Measurements from ENCODE around the gene FA2H. TPM values are rescaled to one million over a fixed set of nuclear protein-coding genes. Genes with fewer than 3 reads are reported as not detected.

The FA2H gene
- total RNA-seq, 4 donors from 2014 or later, result not detected

DNA sequence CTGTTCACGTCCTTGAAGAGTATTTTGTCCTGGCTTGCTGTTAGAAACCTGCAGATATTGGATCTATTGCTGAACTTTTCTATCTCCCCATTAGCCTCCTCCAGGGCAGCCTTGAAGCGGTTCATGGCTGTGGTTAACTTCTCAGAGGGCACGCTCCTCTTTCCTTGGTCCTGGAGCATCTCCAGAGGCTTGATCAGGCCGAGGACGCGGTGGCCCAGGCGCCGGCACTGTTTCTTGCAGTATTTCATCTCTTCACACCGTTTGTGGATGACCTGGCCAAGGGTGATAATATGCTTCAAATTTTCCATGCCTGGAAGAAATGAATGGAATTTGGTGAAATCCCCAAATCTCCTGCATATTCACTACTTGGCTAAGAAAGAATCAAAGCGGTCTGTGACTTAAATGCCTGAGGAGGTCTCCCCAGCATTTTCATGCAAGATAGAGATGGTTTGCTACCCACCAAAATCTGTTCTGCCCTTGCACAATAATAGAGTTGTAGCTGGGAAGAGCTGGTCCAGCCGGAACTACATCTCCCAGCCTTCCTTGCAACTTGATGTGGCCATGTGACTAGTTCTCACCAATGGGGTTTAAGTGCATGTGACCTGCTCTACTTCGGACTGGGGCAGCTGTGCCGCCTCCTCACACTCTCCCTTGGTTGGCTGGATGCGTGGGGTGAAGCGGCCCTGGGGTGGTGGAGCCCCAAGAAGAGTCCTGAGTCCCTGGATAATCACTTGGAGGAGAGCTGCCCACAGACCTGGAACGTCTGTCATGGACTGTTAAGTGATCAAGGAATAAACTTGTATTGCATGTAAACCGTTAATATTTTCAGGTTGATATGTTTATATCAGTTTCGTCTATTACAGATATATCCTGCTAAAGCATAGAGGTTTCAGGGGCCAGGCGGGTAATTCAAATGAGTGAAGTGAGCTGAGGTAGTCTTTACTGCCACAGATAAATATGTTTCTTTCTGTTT lies 78.9 kb downstream of the FA2H start:
- Histone ChIP-seq H3K4me3 (peak overlapping the region; percentile 34 to 36), H3K9me3 (no peaks in the 10 kb centered on the region), H3K27ac (peak overlapping the region; percentile 27 to 70), H3K4me1 (no peaks in the 10 kb centered on the region), H3K27me3 (no peaks in the 10 kb centered on the region), H3K36me3 (no peaks in the 10 kb centered on the region)
- TF ChIP-seq POLR2A (IDR thresholded peaks at IDR 0.05) (peak in 1 of 2 donors; percentile 49), CTCF (IDR thresholded peaks at IDR 0.05) (no peak)
- peak; percentile 76 to 87 for DNase-seq
- intact Hi-C loops (cut with DNase I; ENCODE audit: low total_unique reads), result no loop called here

GRCh38 chr16:74691093-74691855 lies 83.3 kb downstream of the FA2H start:
- intact Hi-C loops (cut with DNase I; ENCODE audit: low total_unique reads), result no loop called here
- no peak for DNase-seq
- H3K36me3 ChIP-seq, result no peaks in the 10 kb centered on the region

DNA sequence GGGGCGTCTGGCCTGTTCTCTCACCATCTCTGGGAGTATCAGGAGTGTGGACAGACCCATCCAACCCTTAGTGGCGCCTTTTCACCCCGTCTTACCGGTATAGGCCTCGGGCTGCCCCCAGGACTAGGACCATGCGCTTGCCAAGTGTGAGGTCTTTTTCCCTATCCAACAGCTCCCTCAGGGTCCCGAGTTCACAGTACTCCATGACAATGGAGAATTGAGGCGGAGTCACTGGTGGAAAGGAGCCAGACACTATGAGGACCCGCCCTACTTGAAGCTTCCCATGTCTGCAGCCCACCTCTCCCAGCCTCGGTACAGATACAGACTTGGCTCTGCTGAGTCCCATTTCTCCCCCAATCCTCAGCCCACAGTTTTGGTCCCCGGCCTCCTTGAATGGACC lies 92.1 kb downstream of the FA2H start:
- H3K27me3 ChIP-seq, result no peaks in the 10 kb centered on the region
- intact Hi-C loops (cut with DNase I; ENCODE audit: low total_unique reads), result no loop called here
- no peak for TF ChIP-seq POLR2A (IDR thresholded peaks at IDR 0.05)
- no peak for TF ChIP-seq CTCF (IDR thresholded peaks at IDR 0.05)
- no peaks in the 10 kb centered on the region for H3K36me3 ChIP-seq
- H3K4me3 ChIP-seq, result no peak overlapping the region
- DNase-seq, result no peak
- H3K9me3 ChIP-seq, result no peaks in the 10 kb centered on the region
- no peaks in the 10 kb centered on the region for H3K4me1 ChIP-seq
- H3K27ac ChIP-seq, result no peak overlapping the region

More at GRCh38 chr16:74691093-74691855, 83.3 kb downstream of the FA2H start:
- Histone ChIP-seq H3K4me3 (no peak overlapping the region), H3K27me3 (no peaks in the 10 kb centered on the region), H3K4me1 (no peaks in the 10 kb centered on the region), H3K9me3 (no peaks in the 10 kb centered on the region), H3K27ac (no peak overlapping the region)
- TF ChIP-seq CTCF (IDR thresholded peaks at IDR 0.05) (no peak), POLR2A (IDR thresholded peaks at IDR 0.05) (no peak)

GRCh38 chr16:74680681-74681080 lies 93.9 kb downstream of the FA2H start:
- TF ChIP-seq CTCF (IDR thresholded peaks at IDR 0.05) (no peak), POLR2A (IDR thresholded peaks at IDR 0.05) (no peak)
- Histone ChIP-seq H3K36me3 (no peaks in the 10 kb centered on the region), H3K4me3 (no peak overlapping the region), H3K4me1 (no peaks in the 10 kb centered on the region), H3K27me3 (no peaks in the 10 kb centered on the region), H3K27ac (no peak overlapping the region), H3K9me3 (no peaks in the 10 kb centered on the region)
- intact Hi-C loops (cut with DNase I; ENCODE audit: low total_unique reads), result no loop called here
- DNase-seq, result no peak

GRCh38 chr16:74679983-74680382 lies 94.6 kb downstream of the FA2H start:
- H3K27me3 ChIP-seq, result no peaks in the 10 kb centered on the region
- no peaks in the 10 kb centered on the region for H3K9me3 ChIP-seq
- H3K4me1 ChIP-seq, result no peaks in the 10 kb centered on the region
- H3K4me3 ChIP-seq, result no peak overlapping the region
- H3K27ac ChIP-seq, result no peak overlapping the region
- intact Hi-C loops (cut with DNase I; ENCODE audit: low total_unique reads), result no loop called here
- no peak for DNase-seq
- no peak for TF ChIP-seq POLR2A (IDR thresholded peaks at IDR 0.05)
- TF ChIP-seq CTCF (IDR thresholded peaks at IDR 0.05), result no peak
- no peaks in the 10 kb centered on the region for H3K36me3 ChIP-seq
